Spleen (tissue), 11 donors: ENCODE data around the gene KCNC4. TPM values are rescaled to one million over a fixed set of nuclear protein-coding genes. Genes with fewer than 3 reads are reported as not detected.

Experiments used
- DNase-seq: peaks from one replicate; pipeline ENCODE4 v3.0.0-alpha.2; 2020
- H3K27ac ChIP-seq, 8 donors: fragments of 200-600 bp; sonication (generic) in 7 of 8; 1 replicate in 4 of 8; 2 replicates in 4 of 8; pipeline versions ENCODE4 v1.5.0 to v1.8.0; 2016 to 2021; ENCODE audit warnings: inconsistent platforms in 4 of 8, mild to moderate bottlenecking in 4 of 8, moderate library complexity in 1 of 8
- H3K27me3 ChIP-seq, 7 donors: fragments of 200-600 bp; sonication (generic) in 6 of 7; replicated peaks in 1 of 7; 1 replicate in 4 of 7; 2 replicates in 3 of 7; pipeline versions ENCODE4 v1.5.0 to v1.8.0; 2016 to 2021; ENCODE audit warnings: inconsistent platforms in 3 of 7, mild to moderate bottlenecking in 1 of 7
- H3K36me3 ChIP-seq, 6 donors: fragments of 200-600 bp; sonication (generic) in 5 of 6; 1 replicate in 4 of 6; 2 replicates in 2 of 6; pipeline versions ENCODE4 v1.5.0 to v1.8.0; 2016 to 2021; ENCODE audit warnings: inconsistent platforms in 2 of 6
- H3K4me1 ChIP-seq, 6 donors: fragments of 200-600 bp; sonication (generic) in 5 of 6; 1 replicate in 3 of 6; 2 replicates in 3 of 6; pipeline versions ENCODE4 v1.5.0 to v1.8.0; 2016 to 2021; ENCODE audit warnings: inconsistent platforms in 3 of 6
- H3K4me3 ChIP-seq, 8 donors: fragments of 200-600 bp; sonication (generic) in 7 of 8; 1 replicate in 4 of 8; 2 replicates in 4 of 8; pipeline versions ENCODE4 v1.5.0 to v1.8.0; 2016 to 2021; ENCODE audit warnings: inconsistent platforms in 4 of 8, mild to moderate bottlenecking in 4 of 8, moderate library complexity in 2 of 8
- H3K9me3 ChIP-seq, 8 donors: fragments of 200-600 bp; sonication (generic) in 7 of 8; 1 replicate in 4 of 8; 2 replicates in 4 of 8; pipeline versions ENCODE4 v1.5.0 to v1.8.0; 2016 to 2021; ENCODE audit warnings: inconsistent platforms in 4 of 8
- POLR2A ChIP-seq, 3 donors: fragments of 450-650 bp; IDR thresholded peaks; one replicate each; pipeline ENCODE4 v1.5.1; 2017; ENCODE audit warnings: antibody characterized with exemption in 3 of 3, mild to moderate bottlenecking in 1 of 3
- POLR2AphosphoS5 ChIP-seq, 3 donors: sonication (generic); formaldehyde crosslinking; IDR thresholded peaks; one replicate each; pipeline ENCODE4 v1.5.1; 2017; ENCODE audit warnings: antibody characterized with exemption in 3 of 3
- WGBS, 5 donors: extraction: QIAGEN DNeasy Blood & Tissue Kit in 3 of 5; methylation state at CpG; one replicate each; pipeline versions ENCODE4 v1.1.5 to v1.1.7; 2013 to 2018; 5-methylcytosine and 5-hydroxymethylcytosine counted together
- intact Hi-C: fragments of 100-400 bp; cut with DNase I; formaldehyde crosslinking; loops from one replicate; pipeline ENCODE4 v1.15.0; 2023; ENCODE audit warnings: low total_unique reads
- polyA plus RNA-seq, 3 donors: library from polyadenylated mRNA; stranded (reverse); fragments of 200-250 nt; gene quantifications; one replicate each; pipeline ENCODE4 v1.2.1, GENCODE V29; 2013
- total RNA-seq, 7 donors: library from RNA; depleted of rRNA in 3 of 7; stranded (reverse); fragments of >200 nt in 3 of 7; fragmentation: NEBNext Ultra II Directional in 4 of 7; extraction: Animal tissue kit (Norgen Biotek cat#: 25700) in 4 of 7; gene quantifications; one replicate each; pipeline versions ENCODE4 v1.1.0 to v1.2.1, GENCODE V29; 2016 to 2021
- TF ChIP-seq, protein P1 (sequence below), 11 experiments: fragments of 200-600 bp in 7 of 11; fragments of 450-650 bp in 4 of 11; sonication (generic) in 4 of 11; IDR thresholded peaks in 8 of 11; conservative IDR thresholded peaks in 3 of 11; 1 replicate in 7 of 11; 2 replicates in 4 of 11; pipeline versions ENCODE4 v1.4.0 to v1.8.0; 2016 to 2021; ENCODE audit warnings: antibody characterized with exemption in 11 of 11, inconsistent platforms in 4 of 11, mild to moderate bottlenecking in 1 of 11
- donor health status: healthy with polysubstance abuse.
- donor health status: DM: no; HTN: no; CAD: no; lungs with moderate emphysema.
- donor health status: DM: no; HTN: no; CAD: no.
- donor health status: Bipolar disorder and iron deficiency.
- donor health status: healthy.
- donor health status: DM: no; HTN: no; CAD: no.
- donor health status: DM: yes; HTN: yes; CAD: no.

The KCNC4 gene
- total and polyA plus RNA-seq, 10 donors = 1.4 to 22.1 (median 10.2) TPM

GRCh38 chr1:110208916-110209645 is 1.0 kb upstream of the KCNC4 start:
- Histone ChIP-seq H3K9me3 (no peaks in the 10 kb centered on the region), H3K27ac (peak overlapping the region; percentile 73 to 97 (median 92)), H3K4me3 (peak overlapping the region in 6 of 8 donors; percentile 70 to 92 (median 82)), H3K36me3 (no peaks in the 10 kb centered on the region), H3K27me3 (peaks cover 0 to 22% (median 5%) of the 10 kb centered on the region in 7 donors), H3K4me1 (peaks cover 16 to 62% (median 44%) of the 10 kb centered on the region in 6 donors)
- no peak for DNase-seq
- intact Hi-C loops = loop anchor here (10.0 kb wide), 1 partner anchor 286 kb away; no protein-coding TSS in a partner anchor
- WGBS, 5 donors = 50 to 72% (median 57%) methylated on average over 7 of the region's 7 CpGs
- TF ChIP-seq POLR2AphosphoS5 (IDR thresholded peaks at IDR 0.05) = no peak
- no peak for TF ChIP-seq POLR2A (IDR thresholded peaks at IDR 0.05)
- TF ChIP-seq, protein P1, sequence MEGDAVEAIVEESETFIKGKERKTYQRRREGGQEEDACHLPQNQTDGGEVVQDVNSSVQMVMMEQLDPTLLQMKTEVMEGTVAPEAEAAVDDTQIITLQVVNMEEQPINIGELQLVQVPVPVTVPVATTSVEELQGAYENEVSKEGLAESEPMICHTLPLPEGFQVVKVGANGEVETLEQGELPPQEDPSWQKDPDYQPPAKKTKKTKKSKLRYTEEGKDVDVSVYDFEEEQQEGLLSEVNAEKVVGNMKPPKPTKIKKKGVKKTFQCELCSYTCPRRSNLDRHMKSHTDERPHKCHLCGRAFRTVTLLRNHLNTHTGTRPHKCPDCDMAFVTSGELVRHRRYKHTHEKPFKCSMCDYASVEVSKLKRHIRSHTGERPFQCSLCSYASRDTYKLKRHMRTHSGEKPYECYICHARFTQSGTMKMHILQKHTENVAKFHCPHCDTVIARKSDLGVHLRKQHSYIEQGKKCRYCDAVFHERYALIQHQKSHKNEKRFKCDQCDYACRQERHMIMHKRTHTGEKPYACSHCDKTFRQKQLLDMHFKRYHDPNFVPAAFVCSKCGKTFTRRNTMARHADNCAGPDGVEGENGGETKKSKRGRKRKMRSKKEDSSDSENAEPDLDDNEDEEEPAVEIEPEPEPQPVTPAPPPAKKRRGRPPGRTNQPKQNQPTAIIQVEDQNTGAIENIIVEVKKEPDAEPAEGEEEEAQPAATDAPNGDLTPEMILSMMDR (IDR thresholded peaks at IDR 0.05 in 8 of 11, conservative IDR thresholded peaks at IDR 0.05 in 3 of 11) = no peak

GRCh38 chr1:110210604-110211495 is 736 bp downstream of the KCNC4 start:
- intact Hi-C loops = no loop called here
- Histone ChIP-seq H3K4me1 (peaks cover 30 to 79% (median 61%) of the 10 kb centered on the region in 6 donors), H3K27me3 (peaks cover 0 to 22% (median 5%) of the 10 kb centered on the region in 7 donors), H3K9me3 (no peaks in the 10 kb centered on the region), H3K36me3 (no peaks in the 10 kb centered on the region), H3K27ac (peak overlapping the region; percentile 73 to 97 (median 92)), H3K4me3 (peak overlapping the region; percentile 70 to 92 (median 82))
- TF ChIP-seq, protein P1 (IDR thresholded peaks at IDR 0.05 in 8 of 11, conservative IDR thresholded peaks at IDR 0.05 in 3 of 11) = no peak
- peak; percentile 33 to 70 (median 46) for TF ChIP-seq POLR2AphosphoS5 (IDR thresholded peaks at IDR 0.05)
- TF ChIP-seq POLR2A (IDR thresholded peaks at IDR 0.05) = no peak
- WGBS, 5 donors = 0 to 1% (median 1%) methylated on average over 35 to 101 of the region's 101 CpGs
- peak; percentile 92 for DNase-seq

DNA sequence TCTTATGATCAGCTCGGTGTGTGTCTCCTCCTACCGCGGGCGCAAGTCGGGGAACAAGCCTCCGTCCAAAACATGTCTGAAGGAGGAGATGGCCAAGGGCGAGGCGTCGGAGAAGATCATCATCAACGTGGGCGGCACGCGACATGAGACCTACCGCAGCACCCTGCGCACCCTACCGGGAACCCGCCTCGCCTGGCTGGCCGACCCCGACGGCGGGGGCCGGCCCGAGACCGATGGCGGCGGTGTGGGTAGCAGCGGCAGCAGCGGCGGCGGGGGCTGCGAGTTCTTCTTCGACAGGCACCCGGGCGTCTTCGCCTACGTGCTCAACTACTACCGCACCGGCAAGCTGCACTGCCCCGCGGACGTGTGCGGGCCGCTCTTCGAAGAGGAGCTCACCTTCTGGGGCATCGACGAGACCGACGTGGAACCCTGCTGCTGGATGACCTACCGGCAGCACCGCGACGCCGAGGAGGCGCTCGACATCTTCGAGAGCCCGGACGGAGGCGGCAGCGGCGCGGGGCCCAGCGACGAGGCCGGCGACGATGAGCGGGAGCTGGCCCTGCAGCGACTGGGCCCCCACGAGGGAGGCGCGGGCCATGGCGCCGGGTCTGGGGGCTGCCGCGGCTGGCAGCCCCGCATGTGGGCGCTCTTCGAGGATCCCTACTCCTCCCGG is 1.5 kb downstream of the KCNC4 start:
- TF ChIP-seq, protein P1 (IDR thresholded peaks at IDR 0.05 in 8 of 11, conservative IDR thresholded peaks at IDR 0.05 in 3 of 11) = no peak
- TF ChIP-seq POLR2A (IDR thresholded peaks at IDR 0.05) (no peak), POLR2AphosphoS5 (IDR thresholded peaks at IDR 0.05) (no peak)
- Histone ChIP-seq H3K36me3 (no peaks in the 10 kb centered on the region), H3K4me3 (peak overlapping the region; percentile 70 to 92 (median 82)), H3K27me3 (peaks cover 0 to 22% (median 5%) of the 10 kb centered on the region in 7 donors), H3K27ac (peak overlapping the region in 6 of 8 donors; percentile 9 to 97 (median 92)), H3K4me1 (peaks cover 38 to 87% (median 68%) of the 10 kb centered on the region in 6 donors), H3K9me3 (no peaks in the 10 kb centered on the region)
- intact Hi-C loops = no loop called here
- peak; percentile 88 for DNase-seq
- 4 to 9% (median 7%) methylated on average over 32 to 81 of the region's 81 CpGs for WGBS, 5 donors
